Ectodermal cell (in vitro differentiated cells): Measurements from ENCODE around the gene LIPC.

Source experiments
- H3K27ac ChIP-seq: 2 replicates; pipeline ENCODE4 v1.7.0; 2013; ENCODE audit warnings: mild to moderate bottlenecking, low read depth, low read length; ENCODE audit not compliant: insufficient read depth, poor library complexity, severe bottlenecking
- H3K27me3 ChIP-seq: 2 replicates; pipeline ENCODE4 v1.7.0; 2013; ENCODE audit warnings: mild to moderate bottlenecking, low read length; ENCODE audit not compliant: insufficient read depth, control insufficient read depth, poor library complexity, severe bottlenecking
- H3K36me3 ChIP-seq: one replicate; pipeline ENCODE4 v1.7.0; 2013; ENCODE audit warnings: low read length; ENCODE audit not compliant: control insufficient read depth, insufficient read depth
- H3K4me1 ChIP-seq: one replicate; pipeline ENCODE4 v1.7.0; 2013; ENCODE audit warnings: low read length; ENCODE audit not compliant: control insufficient read depth, insufficient read depth
- H3K4me3 ChIP-seq: 2 replicates; pipeline ENCODE4 v1.7.0; 2013; ENCODE audit warnings: low read depth, low read length, control low read depth; ENCODE audit not compliant: insufficient read depth
- H3K9me3 ChIP-seq: 2 replicates; pipeline ENCODE4 v1.7.0; 2013; ENCODE audit warnings: mild to moderate bottlenecking, low read length, moderate library complexity; ENCODE audit not compliant: control insufficient read depth
- WGBS, 2 experiments: methylation state at CpG; one replicate each; pipeline ENCODE4 v1.1.7; 2013; ENCODE audit warnings: missing lambda C conversion rate in 2 of 2; 5-methylcytosine and 5-hydroxymethylcytosine counted together

The LIPC gene

DNA sequence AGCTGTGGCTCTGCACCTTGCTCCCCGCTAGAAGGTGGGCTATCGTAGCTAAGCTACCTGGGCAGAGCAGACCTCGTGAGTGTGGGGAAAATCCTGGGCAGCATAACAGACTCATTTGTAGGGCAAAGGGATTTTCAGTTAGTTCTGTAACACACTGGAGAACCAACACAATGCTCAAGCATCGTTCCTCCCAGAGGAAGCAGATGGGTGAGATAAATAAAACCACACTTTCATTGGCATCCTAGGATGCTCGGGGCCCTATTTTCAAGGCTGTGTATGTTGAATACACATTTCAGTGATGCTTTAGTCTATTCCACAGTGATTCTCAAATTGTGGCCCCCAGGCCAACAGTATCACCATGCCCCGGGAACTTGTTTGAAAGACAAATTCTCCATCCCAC, 20.0 kb downstream of the LIPC start:
- H3K4me1 ChIP-seq: no peaks in the 10 kb centered on the region
- no peaks in the 10 kb centered on the region for H3K9me3 ChIP-seq
- no peaks in the 10 kb centered on the region for H3K27me3 ChIP-seq
- no peak overlapping the region for H3K27ac ChIP-seq
- no peak overlapping the region for H3K4me3 ChIP-seq
- H3K36me3 ChIP-seq: no peaks in the 10 kb centered on the region
- WGBS, 2 experiments: 90 to 93% methylated on average over 6 of the region's 6 CpGs

DNA sequence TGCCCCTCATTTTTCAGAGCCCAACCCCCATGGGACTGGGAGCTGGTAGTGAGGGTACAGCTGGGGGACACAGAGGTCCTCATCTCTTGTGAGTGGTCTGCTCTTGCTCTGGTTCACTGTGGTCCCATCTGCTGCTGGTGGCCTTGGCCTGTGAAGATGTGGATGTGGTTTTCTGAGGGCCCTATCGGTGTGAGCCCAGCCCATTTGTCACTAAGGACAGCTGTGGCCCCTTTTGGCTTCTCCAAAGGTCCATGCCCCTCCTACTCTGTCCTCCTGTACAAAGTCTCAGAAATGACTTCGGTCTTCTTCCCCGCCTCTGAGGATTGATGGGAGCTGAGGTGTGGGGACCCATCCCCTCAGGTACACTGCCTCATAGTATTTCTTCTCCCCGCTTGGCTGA, 21.0 kb downstream of the LIPC start:
- Histone ChIP-seq H3K9me3 (no peaks in the 10 kb centered on the region), H3K4me3 (no peak overlapping the region), H3K4me1 (no peaks in the 10 kb centered on the region), H3K27ac (no peak overlapping the region), H3K27me3 (no peaks in the 10 kb centered on the region), H3K36me3 (no peaks in the 10 kb centered on the region)
- 93 to 94% methylated on average over 4 of the region's 4 CpGs for WGBS, 2 experiments

DNA sequence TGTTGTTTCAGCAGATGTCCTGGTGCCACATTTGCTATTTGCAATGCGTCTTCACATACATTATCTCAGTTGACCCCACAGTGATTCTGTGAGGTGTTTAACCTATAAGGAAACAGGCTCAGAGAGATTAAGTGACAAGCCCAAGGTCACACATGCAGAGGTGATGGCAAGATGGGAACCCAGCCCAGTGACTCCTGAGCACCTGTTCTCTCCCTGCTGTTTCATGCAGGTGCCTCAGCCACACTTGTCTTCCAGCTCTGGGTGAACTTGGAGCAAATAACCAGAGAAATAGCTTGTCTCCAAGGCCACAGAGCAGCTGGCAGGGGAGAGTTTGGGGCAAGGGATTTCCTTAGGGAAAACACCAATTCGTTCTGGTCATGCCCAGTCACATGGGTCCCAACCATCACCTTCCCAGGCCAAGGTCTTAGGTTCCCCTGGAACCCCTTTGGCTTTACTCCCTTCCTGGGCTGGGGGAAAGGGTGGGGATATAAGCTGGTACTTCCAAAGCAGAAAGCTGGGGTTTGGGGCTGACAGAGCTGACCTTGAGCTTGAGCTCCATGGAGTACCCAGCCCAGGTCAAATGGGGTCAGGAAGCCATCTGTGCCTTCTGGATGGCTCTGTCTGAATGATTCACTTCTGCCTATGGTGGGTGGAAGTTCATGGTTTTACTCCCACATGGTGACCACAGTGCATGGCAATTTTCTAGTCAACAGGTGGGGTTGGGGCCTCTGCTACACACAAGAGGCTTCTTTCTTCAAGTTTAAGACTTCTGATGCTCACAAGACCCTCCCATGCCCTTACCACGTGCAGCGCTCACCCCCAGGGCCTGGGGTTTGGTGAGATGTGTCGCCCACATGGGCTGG, 22.4 kb downstream of the LIPC start:
- no peak overlapping the region for H3K27ac ChIP-seq
- WGBS, 2 experiments: 90 to 94% methylated on average over 5 of the region's 5 CpGs
- H3K4me3 ChIP-seq: no peak overlapping the region
- H3K9me3 ChIP-seq: no peaks in the 10 kb centered on the region
- H3K27me3 ChIP-seq: no peaks in the 10 kb centered on the region
- H3K36me3 ChIP-seq: no peaks in the 10 kb centered on the region
- H3K4me1 ChIP-seq: no peaks in the 10 kb centered on the region

DNA sequence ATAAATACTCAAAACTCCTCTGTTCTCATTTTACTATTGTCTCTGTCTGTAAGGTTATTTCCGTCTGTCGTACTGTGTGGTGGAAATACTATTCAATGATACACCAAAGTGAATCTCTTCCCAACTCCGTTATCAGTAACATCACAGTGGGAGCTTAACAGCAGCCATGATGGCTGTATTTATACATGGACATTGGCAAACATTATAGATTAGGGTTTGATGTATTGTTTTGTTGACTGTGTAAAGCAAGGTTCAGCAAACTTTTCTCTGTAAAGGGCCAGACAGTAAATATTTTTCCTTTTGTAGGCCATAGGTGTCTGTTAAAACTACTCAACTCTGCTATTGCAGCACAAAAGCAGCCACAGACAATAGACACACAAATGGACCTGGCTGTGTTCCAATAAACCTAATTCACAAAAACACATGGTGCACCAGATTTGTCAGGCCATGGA, 23.2 kb downstream of the LIPC start:
- no peaks in the 10 kb centered on the region for H3K4me1 ChIP-seq
- H3K27me3 ChIP-seq: no peaks in the 10 kb centered on the region
- H3K36me3 ChIP-seq: no peaks in the 10 kb centered on the region
- no peak overlapping the region for H3K27ac ChIP-seq
- H3K9me3 ChIP-seq: no peaks in the 10 kb centered on the region
- WGBS, 2 experiments: 95 to 100% methylated on average over 3 of the region's 3 CpGs
- H3K4me3 ChIP-seq: no peak overlapping the region

DNA sequence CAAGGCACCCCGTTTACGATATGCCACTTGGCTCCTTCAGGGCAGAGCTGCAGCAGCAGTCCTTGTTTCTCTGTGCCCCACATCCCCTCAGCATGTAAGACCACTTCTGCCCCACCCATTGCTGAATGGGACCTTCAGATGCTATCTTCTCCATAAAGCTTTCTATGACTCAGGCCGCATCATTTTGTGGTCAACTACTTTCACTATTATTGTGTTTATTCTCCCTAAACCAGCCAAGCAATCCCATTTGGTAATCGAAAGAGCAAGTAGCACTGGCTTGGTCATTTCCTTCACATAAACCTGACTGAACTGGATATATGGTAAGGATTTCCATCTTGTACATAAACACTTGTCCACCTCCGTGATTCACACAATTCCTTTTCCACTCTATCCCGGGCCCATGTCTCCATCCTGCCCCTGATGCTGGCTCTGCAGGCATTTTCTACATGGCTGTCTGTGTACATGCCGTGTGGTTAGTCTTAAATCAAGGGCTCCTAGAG, 25.7 kb downstream of the LIPC start:
- Histone ChIP-seq H3K36me3 (no peaks in the 10 kb centered on the region), H3K9me3 (no peaks in the 10 kb centered on the region), H3K4me1 (no peaks in the 10 kb centered on the region), H3K4me3 (no peak overlapping the region), H3K27ac (no peak overlapping the region), H3K27me3 (no peaks in the 10 kb centered on the region)
- 80 to 81% methylated on average over 7 of the region's 7 CpGs for WGBS, 2 experiments

DNA sequence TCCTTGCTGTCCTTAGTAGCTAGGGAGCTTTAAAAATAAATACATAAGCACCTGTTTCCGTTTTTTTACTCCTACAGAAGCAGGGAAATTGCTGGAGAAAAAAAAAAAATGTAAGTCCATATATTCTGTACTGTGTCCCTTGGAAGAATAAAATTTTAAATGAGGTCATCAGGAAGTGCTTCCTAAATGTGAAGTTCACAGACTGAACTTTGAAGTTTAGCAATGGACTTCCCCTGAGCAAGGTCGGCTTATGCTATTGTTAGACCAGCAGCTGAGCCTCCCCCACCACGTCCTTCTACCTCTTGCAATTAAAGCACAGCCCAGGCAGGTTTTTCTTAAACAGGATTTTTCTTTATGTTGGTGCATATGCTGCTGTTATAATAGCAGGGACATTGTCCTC, 26.3 kb downstream of the LIPC start:
- Histone ChIP-seq H3K9me3 (no peaks in the 10 kb centered on the region), H3K27me3 (no peaks in the 10 kb centered on the region), H3K4me1 (no peaks in the 10 kb centered on the region), H3K4me3 (no peak overlapping the region), H3K27ac (no peak overlapping the region), H3K36me3 (no peaks in the 10 kb centered on the region)
- WGBS, 2 experiments: 87 to 89% methylated on average over 3 of the region's 3 CpGs

DNA sequence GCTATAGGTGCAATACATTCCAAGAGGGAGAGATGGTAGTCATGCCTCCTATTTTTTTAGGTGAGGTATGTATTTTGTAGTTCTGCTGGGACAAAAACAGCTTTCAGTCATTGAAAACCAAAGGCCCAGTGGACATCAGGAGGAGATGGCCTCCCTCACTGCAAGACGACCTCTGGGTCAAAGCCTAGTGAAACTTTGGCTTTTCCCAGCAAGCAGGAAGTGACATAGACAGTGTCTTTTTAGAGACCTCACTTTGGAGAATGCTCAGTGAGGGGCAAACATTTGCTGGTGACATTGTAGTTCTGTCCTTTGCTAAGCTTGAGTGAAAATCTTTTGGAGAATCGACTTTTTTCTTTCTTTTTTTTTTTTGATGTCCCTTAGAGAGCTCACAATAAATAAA, 27.3 kb downstream of the LIPC start:
- Histone ChIP-seq H3K4me1 (no peaks in the 10 kb centered on the region), H3K36me3 (no peaks in the 10 kb centered on the region), H3K27me3 (no peaks in the 10 kb centered on the region), H3K9me3 (no peaks in the 10 kb centered on the region), H3K4me3 (no peak overlapping the region), H3K27ac (no peak overlapping the region)
- WGBS, 2 experiments: 86 to 93% methylated on average over 2 of the region's 2 CpGs

DNA sequence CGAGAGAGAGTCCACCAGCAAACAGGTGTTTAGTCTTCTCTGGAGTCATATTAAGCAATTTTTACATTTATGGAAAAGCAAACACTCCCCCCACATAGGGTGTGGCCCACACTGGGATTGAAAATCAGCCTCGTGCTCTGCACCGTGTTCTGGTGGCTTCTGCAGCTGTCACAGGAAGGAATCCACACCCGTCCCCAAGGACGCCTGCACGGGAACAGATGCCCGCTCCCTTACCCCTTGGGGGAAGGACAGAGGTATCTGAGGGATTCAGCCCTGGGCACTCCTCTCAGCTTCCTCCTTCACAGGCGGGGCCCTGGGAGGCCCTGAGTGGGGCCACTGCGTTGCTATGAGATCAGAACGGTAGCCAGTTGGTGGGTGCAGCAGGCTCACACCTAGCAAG, 27.8 kb downstream of the LIPC start:
- H3K27me3 ChIP-seq: no peaks in the 10 kb centered on the region
- H3K9me3 ChIP-seq: no peaks in the 10 kb centered on the region
- no peak overlapping the region for H3K4me3 ChIP-seq
- WGBS, 2 experiments: 94 to 98% methylated on average over 10 of the region's 10 CpGs
- no peak overlapping the region for H3K27ac ChIP-seq
- no peaks in the 10 kb centered on the region for H3K36me3 ChIP-seq
- no peaks in the 10 kb centered on the region for H3K4me1 ChIP-seq

DNA sequence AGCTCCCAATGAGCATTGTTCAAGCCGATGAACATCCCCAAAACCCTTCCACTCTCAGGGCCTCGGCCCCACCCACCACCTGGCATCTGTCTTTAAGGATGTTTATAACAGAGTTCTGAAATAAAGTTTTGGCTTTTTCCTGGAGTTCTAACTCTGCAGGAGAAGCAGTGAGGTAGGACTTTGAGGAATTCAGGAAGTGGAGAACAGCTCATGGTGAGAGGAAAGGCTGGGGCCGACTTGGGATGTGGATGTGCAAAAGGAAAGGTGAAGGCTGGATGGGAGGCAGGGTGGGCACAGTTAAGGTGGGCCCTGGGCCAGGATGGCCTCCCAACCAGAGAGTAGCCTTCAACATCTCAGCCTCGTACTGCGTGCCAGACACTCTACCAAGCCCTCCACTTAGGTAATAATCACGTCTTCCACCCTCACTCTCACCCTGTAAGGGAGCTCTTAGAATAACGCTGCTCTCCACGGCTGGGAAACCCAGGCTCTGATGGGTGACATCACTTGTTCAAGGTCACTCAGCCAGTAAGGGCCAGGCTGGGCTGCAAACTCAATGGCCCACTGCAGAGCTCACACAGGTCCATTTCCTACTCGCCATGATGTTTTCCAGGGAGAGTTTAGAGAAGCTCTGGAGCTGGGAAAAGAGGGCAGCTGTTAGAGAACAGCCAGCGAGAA, 28.5 kb downstream of the LIPC start:
- no peaks in the 10 kb centered on the region for H3K9me3 ChIP-seq
- no peak overlapping the region for H3K4me3 ChIP-seq
- H3K27me3 ChIP-seq: no peaks in the 10 kb centered on the region
- 94% methylated on average over 10 of the region's 10 CpGs for WGBS, 2 experiments
- no peak overlapping the region for H3K27ac ChIP-seq
- H3K4me1 ChIP-seq: no peaks in the 10 kb centered on the region
- no peaks in the 10 kb centered on the region for H3K36me3 ChIP-seq

DNA sequence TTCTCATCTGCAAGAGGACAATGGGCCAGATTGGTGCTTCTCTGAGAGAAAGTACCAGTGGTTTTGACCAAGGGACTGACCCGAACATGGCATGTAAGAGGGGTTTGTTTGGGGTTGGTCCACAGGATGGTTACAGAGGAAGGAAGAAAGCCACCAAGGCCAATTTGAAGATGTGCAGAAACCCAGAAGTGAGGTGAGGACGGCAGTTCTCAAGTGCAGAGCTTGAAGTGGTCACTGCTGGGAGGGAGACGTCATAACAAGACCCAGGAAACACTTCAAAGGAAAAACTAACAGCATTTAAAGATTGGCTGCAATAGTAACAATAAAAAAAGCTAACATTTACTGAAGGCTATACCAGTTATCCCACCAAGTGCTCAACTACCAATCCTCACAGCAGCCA, 29.1 kb downstream of the LIPC start:
- Histone ChIP-seq H3K36me3 (no peaks in the 10 kb centered on the region), H3K9me3 (no peaks in the 10 kb centered on the region), H3K27me3 (no peaks in the 10 kb centered on the region), H3K4me1 (no peaks in the 10 kb centered on the region), H3K4me3 (no peak overlapping the region), H3K27ac (no peak overlapping the region)
- 95 to 96% methylated on average over 3 of the region's 3 CpGs for WGBS, 2 experiments
